Panc1 (cell line): ENCODE results near the gene MXD3.

Experiments used
- CTCF ChIP-seq: fragments of 450-650 bp; IDR thresholded peaks from 2 replicates; pipeline ENCODE4 v1.5.1; 2017; ENCODE audit warnings: mild to moderate bottlenecking
- POLR2AphosphoS5 ChIP-seq: IDR thresholded peaks from 2 replicates; pipeline ENCODE4 v1.6.1; 2012; ENCODE audit warnings: mild to moderate bottlenecking, low read depth, low read length, moderate library complexity
- SIN3A ChIP-seq: IDR thresholded peaks from 2 replicates; pipeline ENCODE4 v1.6.1; 2012; ENCODE audit warnings: low read depth, mild to moderate bottlenecking, low read length, moderate library complexity, borderline replicate concordance; ENCODE audit not compliant: insufficient read depth
- TCF7L2 ChIP-seq: IDR thresholded peaks from 2 replicates; pipeline ENCODE4 v1.6.1; 2011; ENCODE audit warnings: mild to moderate bottlenecking, low read depth, low read length, inconsistent platforms
- TF ChIP-seq, protein P1 (sequence below), 2 experiments: IDR thresholded peaks; 2 replicates each; pipeline ENCODE4 v1.6.1; 2011 to 2012; ENCODE audit warnings: low read depth in 2 of 2, control low read depth in 1 of 2, low read length in 1 of 2, mild to moderate bottlenecking in 1 of 2, moderate library complexity in 1 of 2; ENCODE audit not compliant: insufficient read depth in 1 of 2

GRCh38 chr5:177310332-177310731, 1.4 kb downstream of the MXD3 start:
- TF ChIP-seq POLR2AphosphoS5 (no peak), CTCF (no peak), TCF7L2 (no peak), SIN3A (no peak)
- TF ChIP-seq, protein P1, sequence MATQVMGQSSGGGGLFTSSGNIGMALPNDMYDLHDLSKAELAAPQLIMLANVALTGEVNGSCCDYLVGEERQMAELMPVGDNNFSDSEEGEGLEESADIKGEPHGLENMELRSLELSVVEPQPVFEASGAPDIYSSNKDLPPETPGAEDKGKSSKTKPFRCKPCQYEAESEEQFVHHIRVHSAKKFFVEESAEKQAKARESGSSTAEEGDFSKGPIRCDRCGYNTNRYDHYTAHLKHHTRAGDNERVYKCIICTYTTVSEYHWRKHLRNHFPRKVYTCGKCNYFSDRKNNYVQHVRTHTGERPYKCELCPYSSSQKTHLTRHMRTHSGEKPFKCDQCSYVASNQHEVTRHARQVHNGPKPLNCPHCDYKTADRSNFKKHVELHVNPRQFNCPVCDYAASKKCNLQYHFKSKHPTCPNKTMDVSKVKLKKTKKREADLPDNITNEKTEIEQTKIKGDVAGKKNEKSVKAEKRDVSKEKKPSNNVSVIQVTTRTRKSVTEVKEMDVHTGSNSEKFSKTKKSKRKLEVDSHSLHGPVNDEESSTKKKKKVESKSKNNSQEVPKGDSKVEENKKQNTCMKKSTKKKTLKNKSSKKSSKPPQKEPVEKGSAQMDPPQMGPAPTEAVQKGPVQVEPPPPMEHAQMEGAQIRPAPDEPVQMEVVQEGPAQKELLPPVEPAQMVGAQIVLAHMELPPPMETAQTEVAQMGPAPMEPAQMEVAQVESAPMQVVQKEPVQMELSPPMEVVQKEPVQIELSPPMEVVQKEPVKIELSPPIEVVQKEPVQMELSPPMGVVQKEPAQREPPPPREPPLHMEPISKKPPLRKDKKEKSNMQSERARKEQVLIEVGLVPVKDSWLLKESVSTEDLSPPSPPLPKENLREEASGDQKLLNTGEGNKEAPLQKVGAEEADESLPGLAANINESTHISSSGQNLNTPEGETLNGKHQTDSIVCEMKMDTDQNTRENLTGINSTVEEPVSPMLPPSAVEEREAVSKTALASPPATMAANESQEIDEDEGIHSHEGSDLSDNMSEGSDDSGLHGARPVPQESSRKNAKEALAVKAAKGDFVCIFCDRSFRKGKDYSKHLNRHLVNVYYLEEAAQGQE (IDR thresholded peaks at IDR 0.05; ENCODE audit: insufficient read depth in 1 of 2, low read depth in 2 of 2, low read length in 1 of 2), result no peak
